ENCODE measurements around the gene TUBB2B.

DNA sequence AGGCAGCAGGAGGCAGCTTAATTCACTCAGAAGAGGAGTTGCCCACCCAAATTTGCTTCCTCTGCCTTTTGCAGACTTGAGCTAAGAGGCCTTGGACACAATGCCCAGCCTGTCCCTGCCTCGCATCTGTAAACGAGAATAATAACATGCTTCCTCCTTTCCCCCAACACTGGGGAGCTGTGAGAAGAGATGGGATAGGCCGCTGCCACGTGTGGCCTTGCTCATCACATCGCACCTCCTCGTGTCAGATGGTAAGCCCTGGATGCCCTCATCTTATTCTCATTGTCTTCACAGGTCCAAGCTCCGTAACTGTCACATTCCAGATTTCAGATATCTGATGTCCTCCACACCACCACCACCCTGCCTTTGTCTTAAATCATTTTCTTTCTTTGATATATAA is 13.1 kb upstream of the TUBB2B start:
- TF ChIP-seq, protein P1, sequence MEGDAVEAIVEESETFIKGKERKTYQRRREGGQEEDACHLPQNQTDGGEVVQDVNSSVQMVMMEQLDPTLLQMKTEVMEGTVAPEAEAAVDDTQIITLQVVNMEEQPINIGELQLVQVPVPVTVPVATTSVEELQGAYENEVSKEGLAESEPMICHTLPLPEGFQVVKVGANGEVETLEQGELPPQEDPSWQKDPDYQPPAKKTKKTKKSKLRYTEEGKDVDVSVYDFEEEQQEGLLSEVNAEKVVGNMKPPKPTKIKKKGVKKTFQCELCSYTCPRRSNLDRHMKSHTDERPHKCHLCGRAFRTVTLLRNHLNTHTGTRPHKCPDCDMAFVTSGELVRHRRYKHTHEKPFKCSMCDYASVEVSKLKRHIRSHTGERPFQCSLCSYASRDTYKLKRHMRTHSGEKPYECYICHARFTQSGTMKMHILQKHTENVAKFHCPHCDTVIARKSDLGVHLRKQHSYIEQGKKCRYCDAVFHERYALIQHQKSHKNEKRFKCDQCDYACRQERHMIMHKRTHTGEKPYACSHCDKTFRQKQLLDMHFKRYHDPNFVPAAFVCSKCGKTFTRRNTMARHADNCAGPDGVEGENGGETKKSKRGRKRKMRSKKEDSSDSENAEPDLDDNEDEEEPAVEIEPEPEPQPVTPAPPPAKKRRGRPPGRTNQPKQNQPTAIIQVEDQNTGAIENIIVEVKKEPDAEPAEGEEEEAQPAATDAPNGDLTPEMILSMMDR (conservative IDR thresholded peaks at IDR 0.05 in 1 of 2, IDR thresholded peaks at IDR 0.05 in 1 of 2; ENCODE audit: extremely low read depth in 1 of 2, insufficient read depth in 1 of 2, low read depth in 1 of 2, low read length in 2 of 2): no peak
- no peak for TF ChIP-seq EZH2 (IDR thresholded peaks at IDR 0.05; ENCODE audit: borderline replicate concordance, low read length)

All from mammary epithelial cell (primary cell).